H1 (cell line): ENCODE measurements around the gene TP53RK. TPM values are rescaled to one million over a fixed set of nuclear protein-coding genes. Genes with fewer than 3 reads are reported as not detected.

Experiments used
- ATF3 ChIP-seq: IDR thresholded peaks from 2 replicates; pipeline ENCODE4 v1.6.1; 2011; ENCODE audit warnings: low read depth, mild to moderate bottlenecking, low read length; ENCODE audit not compliant: insufficient read depth
- CBX5 ChIP-seq: fragments of 300-800, 300-1000 bp; sonication (generic); IDR thresholded peaks from 2 replicates; pipeline ENCODE4 v1.7.1; 2016; ENCODE audit warnings: antibody characterized with exemption, low read length, low read depth
- CEBPB ChIP-seq: IDR thresholded peaks from 2 replicates; pipeline ENCODE4 v1.6.1; 2012; ENCODE audit warnings: low read depth, low read length
- CHD1 ChIP-seq: IDR thresholded peaks from 2 replicates; pipeline ENCODE4 v1.6.1; 2012; ENCODE audit warnings: low read depth, low read length, improper control_type of control experiment
- CHD7 ChIP-seq: fragments of 300-600 bp; sonication (generic); IDR thresholded peaks from 2 replicates; pipeline ENCODE4 v1.7.1; 2012; ENCODE audit warnings: low read length, moderate library complexity, mild to moderate bottlenecking, inconsistent platforms; ENCODE audit not compliant: insufficient replicate concordance
- CREB1 ChIP-seq: IDR thresholded peaks from 2 replicates; pipeline ENCODE4 v1.6.1; 2012; ENCODE audit warnings: inconsistent platforms
- FOSL1 ChIP-seq: IDR thresholded peaks from 2 replicates; pipeline ENCODE4 v1.6.1; 2011; ENCODE audit warnings: mild to moderate bottlenecking, low read depth, low read length, moderate library complexity; ENCODE audit not compliant: insufficient read depth
- KDM1A ChIP-seq: fragments of 200-600, 300-600 bp; sonication (generic); IDR thresholded peaks from 2 replicates; pipeline ENCODE4 v1.7.1; 2016; ENCODE audit warnings: mild to moderate bottlenecking, low read length, borderline replicate concordance
- PHF8 ChIP-seq: fragments of 200-600 bp; sonication (generic); conservative IDR thresholded peaks from 2 replicates; pipeline ENCODE4 v1.7.1; 2012; ENCODE audit warnings: low read depth, mild to moderate bottlenecking, inconsistent platforms, low read length, moderate library complexity
- POU5F1 ChIP-seq: IDR thresholded peaks from 2 replicates; pipeline ENCODE4 v1.6.1; 2011; ENCODE audit warnings: low read depth, mild to moderate bottlenecking, low read length, moderate library complexity
- RBBP5 ChIP-seq: IDR thresholded peaks from 2 replicates; pipeline ENCODE4 v1.7.1; 2012; ENCODE audit warnings: low read depth, mild to moderate bottlenecking, inconsistent platforms, low read length, moderate library complexity, borderline replicate concordance
- SRF ChIP-seq: IDR thresholded peaks from 2 replicates; pipeline ENCODE4 v1.6.1; 2011; ENCODE audit warnings: mild to moderate bottlenecking, low read depth, low read length, moderate library complexity
- polyA plus RNA-seq, 7 experiments: library from polyadenylated mRNA; depleted of rRNA in 3 of 7; stranded (reverse) in 5 of 7; unstranded in 2 of 7; fragments of >200 nt in 5 of 7; fragments of 200-250 nt in 2 of 7; gene quantifications; 1 replicate in 5 of 7; 2 replicates in 1 of 7; 4 replicates in 1 of 7; pipeline versions ENCODE4 v1.2.1 to v1.2.3, GENCODE V29; 2011 to 2013; ENCODE audit warnings: missing spikeins in 2 of 7, mixed read lengths in 2 of 7
- total RNA-seq: library from RNA; stranded (reverse); fragmentation: NEBNext Ultra II Directional; extraction: Animal tissue kit (Norgen Biotek cat#: 25700); gene quantifications from 2 replicates; pipeline ENCODE4 v1.2.1, GENCODE V29; 2021

TP53RK gene
- total and polyA plus RNA-seq, 2 of the 8 experiments (the other 6 are each of a cell fraction or from before 2014, with no cell fraction given) = 8.5 to 16.3 TPM

GRCh38 chr20:46706242-46706641 lies 17.0 kb upstream of the TP53RK start (continued):
- TF ChIP-seq CHD7 (no peak), CHD1 (no peak), CEBPB (no peak), CBX5 (no peak), PHF8 (no peak), POU5F1 (no peak), RBBP5 (no peak), CREB1 (no peak), FOSL1 (no peak), ATF3 (no peak), KDM1A (no peak), SRF (no peak)
